NCI-H82 treated with DMSO at 0.1 percent for 48 hours (cell line): ENCODE results near the gene SHISA8.

Source experiments
- DNase-seq: peaks from one replicate; lab custom pipeline; 2025; ENCODE audit not compliant: unreplicated experiment; lab: John Stamatoyannopoulos, UW

The SHISA8 gene

DNA sequence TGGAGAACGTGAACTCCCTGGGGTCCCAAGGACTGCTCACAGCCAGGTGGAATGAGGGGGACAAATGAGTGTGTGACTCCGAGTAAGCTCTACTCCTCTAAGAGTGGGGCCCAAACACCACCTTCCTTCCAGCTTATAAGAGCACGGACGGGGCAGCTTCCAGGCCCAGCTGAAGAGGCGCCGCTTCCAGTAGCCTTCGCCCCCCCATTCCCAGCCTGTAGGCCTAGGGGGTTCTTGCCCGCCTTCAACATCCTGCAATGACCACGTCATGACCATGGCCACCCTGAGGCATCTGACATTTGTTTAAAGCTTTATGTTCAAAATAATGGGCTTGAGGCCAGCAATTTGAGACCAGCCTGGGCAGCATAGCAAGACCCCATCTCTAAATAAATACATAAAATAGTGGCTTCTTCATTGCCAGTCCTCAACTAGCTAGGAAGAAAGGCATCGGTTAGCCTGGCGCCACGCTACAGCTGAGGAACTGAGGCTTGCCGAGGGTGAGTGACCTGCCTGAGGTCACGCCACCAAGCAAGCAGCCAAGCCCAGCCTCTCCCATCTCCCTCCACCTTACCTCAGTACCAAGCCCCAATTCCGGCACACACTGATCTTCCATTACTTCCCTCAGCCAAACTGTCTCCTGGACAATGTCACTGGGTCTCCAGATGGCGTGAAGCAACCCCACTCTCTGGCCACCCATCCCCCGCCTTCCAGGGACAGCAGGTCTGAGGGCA, 19.6 kb upstream of the SHISA8 start:
- DNase-seq: no peak

GRCh38 chr22:41933411-41934177, 18.7 kb upstream of the SHISA8 start:
- no peak for DNase-seq

DNA sequence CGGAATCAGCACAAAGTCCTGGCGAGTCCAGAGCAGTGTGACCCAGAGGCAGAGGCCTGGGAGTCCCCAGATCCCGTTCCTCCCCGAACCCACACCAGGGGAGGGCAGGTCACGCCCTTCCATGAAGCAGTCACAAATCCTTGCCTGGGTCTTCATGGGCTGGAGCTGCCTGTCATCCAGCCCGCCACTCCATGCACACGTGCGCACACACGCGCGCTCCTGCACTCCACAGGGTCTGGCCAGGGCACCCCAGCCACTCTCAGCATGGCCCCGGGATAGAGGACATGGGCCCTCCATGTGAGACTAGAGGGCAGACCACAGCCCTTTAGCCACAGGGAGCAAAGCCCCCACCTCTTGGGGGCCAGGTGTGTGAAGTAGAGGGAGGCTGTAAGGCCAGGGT, 17.5 kb upstream of the SHISA8 start:
- DNase-seq: no peak

- DNase-seq: no peak
These were observed 16.9 kb upstream of the SHISA8 start for GRCh38 chr22:41931701-41932269.

GRCh38 chr22:41929418-41929810, 14.5 kb upstream of the SHISA8 start:
- no peak for DNase-seq

DNA sequence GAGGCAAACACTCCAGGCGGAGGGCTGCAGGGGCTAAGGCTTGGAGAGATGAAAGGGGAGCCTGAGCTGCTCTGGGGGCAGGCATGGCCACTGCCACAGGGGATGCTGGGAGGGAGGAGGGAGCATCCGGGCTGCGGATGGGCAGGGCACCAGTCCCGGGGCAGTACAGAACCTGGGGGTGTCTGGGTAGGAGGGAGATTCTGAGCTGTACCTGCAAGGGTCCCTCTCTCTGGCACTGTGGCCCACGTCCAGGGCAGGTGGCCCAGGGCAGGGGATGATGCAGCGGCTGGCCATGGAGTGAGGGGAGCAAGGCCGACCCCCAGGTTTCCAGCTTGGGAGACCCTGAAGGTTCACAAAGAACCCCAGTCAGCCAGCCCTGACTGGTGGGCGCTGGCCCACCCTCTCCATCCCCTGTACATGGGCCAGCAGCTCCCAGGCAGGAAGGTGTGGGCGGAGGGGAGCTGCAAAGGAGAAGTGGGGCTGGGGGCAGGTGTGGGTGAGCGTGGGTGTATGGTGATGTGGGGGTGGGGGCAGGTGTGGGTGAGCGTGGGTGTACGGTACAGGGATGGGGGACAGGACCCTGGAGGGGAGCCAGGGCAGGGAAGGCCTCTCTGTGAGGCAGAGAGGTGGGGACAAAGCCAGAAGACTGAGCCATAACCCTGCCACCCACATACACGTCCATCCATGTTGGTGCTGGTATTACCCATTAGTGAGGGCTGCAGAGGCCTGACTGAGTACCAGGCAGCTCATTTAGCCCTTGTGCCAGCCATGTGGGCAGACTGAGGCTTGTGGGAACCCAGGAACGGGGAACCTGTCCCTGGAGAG, 13.9 kb upstream of the SHISA8 start:
- no peak for DNase-seq

GRCh38 chr22:41927813-41928212, 12.9 kb upstream of the SHISA8 start:
- DNase-seq: no peak

- DNase-seq: no peak
These were observed 11.0 kb upstream of the SHISA8 start for GRCh38 chr22:41925783-41926460.

DNA sequence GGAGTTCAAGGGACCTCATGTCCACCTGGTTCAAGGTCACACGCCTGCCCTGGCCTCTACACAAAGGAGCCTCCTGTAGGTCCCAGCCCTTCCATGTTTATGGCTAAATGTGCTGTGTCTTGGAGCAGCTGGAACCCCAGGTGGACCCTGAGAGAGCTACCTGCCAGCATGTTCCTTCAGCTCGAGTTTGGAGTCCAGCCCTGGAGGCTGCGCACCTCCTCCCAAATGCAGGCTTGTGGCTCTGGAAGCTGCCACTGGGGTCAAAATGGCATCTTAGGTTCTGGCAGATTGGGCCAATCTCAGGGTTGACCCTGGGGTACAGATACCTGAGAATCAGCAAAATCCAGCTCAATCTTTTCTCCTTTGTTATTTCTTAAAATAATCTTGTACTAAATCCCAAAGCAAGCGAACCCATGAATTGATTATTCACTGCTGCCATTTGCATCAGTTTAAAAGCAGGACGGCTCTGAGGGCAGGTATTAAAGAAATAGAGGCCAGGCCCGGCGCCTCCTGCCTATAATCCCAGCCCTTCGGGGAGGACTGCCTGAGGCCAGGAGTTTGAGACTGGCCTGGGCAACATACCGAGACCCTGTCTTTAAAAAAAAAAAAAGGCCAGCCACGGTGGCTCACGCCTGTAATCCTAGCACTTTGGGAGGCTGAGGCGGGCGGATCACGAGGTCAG, 8.9 kb upstream of the SHISA8 start:
- DNase-seq: no peak

GRCh38 chr22:41922940-41923594, 8.2 kb upstream of the SHISA8 start:
- no peak for DNase-seq

- DNase-seq: no peak
These were observed 7.5 kb upstream of the SHISA8 start for GRCh38 chr22:41922328-41922727.

GRCh38 chr22:41920271-41920976, 5.5 kb upstream of the SHISA8 start:
- no peak for DNase-seq

- no peak for DNase-seq
These were observed 4.7 kb upstream of the SHISA8 start for GRCh38 chr22:41919357-41920224.

- DNase-seq: no peak
These were observed 3.3 kb upstream of the SHISA8 start for GRCh38 chr22:41917903-41918791.

DNA sequence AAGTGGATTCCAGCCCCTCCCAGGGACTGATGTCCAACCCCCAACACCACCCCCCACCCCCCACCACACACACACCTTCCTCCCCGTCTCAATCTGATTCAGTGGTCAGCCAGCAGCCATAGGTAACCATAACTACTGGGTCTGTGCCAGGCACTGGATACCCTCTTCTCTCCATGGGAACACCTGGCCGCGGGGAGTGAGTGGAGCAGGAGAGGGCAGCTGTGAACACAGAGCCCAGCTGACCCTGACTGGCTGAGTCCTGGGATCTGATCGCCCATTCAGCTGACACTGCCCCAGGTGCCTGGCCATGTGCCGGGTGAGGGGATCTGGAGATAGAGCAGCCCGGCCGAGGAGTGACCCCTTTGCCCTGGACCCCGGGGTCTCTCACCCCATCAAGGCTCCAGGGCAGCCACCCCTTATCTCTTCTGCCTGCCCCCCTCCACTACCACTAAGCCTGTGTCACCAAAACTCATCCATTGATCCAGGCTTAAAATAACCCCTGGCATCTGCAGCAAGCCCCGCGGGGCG, 2.6 kb upstream of the SHISA8 start:
- DNase-seq: no peak

- no peak for DNase-seq
These were observed 2.0 kb upstream of the SHISA8 start for GRCh38 chr22:41916745-41917358.
